GM06990 (cell line): Measurements from ENCODE around the gene OR56B4.

Experiments used
- DNase-seq: peaks from one replicate; pipeline ENCODE4 v3.0.0-alpha.2; 2011; ENCODE audit not compliant: insufficient read length; ENCODE audit errors: extremely low read depth
- H3K27me3 ChIP-seq: replicated peaks from 2 replicates; pipeline ENCODE4 v1.6.0; 2011; ENCODE audit warnings: low read length; ENCODE audit not compliant: control insufficient read depth, insufficient read depth
- H3K36me3 ChIP-seq: 2 replicates; pipeline ENCODE4 v1.5.1; 2011; ENCODE audit warnings: low read length; ENCODE audit not compliant: control insufficient read depth, insufficient read depth
- H3K4me3 ChIP-seq: replicated peaks from 2 replicates; pipeline ENCODE4 v1.5.1; 2011; ENCODE audit warnings: low read depth, mild to moderate bottlenecking, control low read depth, low read length
- CTCF ChIP-seq: IDR thresholded peaks from 2 replicates; pipeline ENCODE4 v1.5.1; 2011; ENCODE audit warnings: low read length, control low read depth, mild to moderate bottlenecking, inconsistent platforms; ENCODE audit not compliant: insufficient read depth, poor library complexity, severe bottlenecking

OR56B4 gene

GRCh38 chr11:6156628-6157359 is 49.3 kb downstream of the OR56B4 start:
- Histone ChIP-seq H3K36me3 (no peaks in the 10 kb centered on the region), H3K4me3 (no peak overlapping the region), H3K27me3 (no peaks in the 10 kb centered on the region)
- no peak for TF ChIP-seq CTCF
- no peak for DNase-seq
